IPS DF 19.7 (cell line): Measurements from ENCODE around the gene FMO5.

Experiments
- DNase-seq: peaks from one replicate; pipeline ENCODE4 v3.0.0-alpha.2; 2013; ENCODE audit warnings: low read depth, low spot score

FMO5 gene

DNA sequence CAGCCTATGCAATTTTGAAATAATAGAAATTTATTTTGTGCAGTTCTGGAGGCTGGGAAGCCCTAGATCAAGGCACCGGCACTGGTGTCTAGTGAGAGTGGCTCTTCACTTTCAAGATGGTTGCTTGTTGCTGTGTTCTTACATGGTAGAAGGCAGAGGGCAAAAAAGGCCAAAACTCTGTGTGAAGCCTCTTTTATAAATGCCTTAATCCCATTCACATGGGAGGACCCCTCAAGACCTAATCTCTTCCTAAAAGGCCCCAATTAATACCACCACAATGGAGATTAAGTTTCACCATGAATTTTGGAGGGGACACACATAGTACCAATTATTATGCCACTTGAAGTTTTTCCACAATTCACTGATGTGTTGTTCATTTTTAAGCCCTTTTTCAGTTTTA is 73.9 kb downstream of the FMO5 start:
- no peak for DNase-seq

- DNase-seq: no peak
Measured at GRCh38 chr1:147142886-147143285, 82.3 kb downstream of the FMO5 start.
